Prostate gland (tissue), 2 donors: ENCODE measurements around the gene SEC14L1.

Source experiments
- POLR2A ChIP-seq: fragments of 450-650 bp; IDR thresholded peaks from one replicate; pipeline ENCODE4 v1.6.1; 2016; ENCODE audit warnings: antibody characterized with exemption, mild to moderate bottlenecking
- POLR2AphosphoS5 ChIP-seq: sonication (generic); formaldehyde crosslinking; IDR thresholded peaks from one replicate; pipeline ENCODE4 v1.6.1; 2017; ENCODE audit warnings: antibody characterized with exemption
- TF ChIP-seq, protein P1 (sequence below), 4 experiments: fragments of 200-600 bp in 2 of 4; fragments of 450-650 bp in 2 of 4; sonication (generic) in 2 of 4; IDR thresholded peaks; 1 replicate in 3 of 4; 2 replicates in 1 of 4; pipeline ENCODE4 v1.5.1; 2016 to 2019; ENCODE audit warnings: antibody characterized with exemption in 4 of 4, mild to moderate bottlenecking in 2 of 4, moderate library complexity in 2 of 4

- TF ChIP-seq, protein P1, sequence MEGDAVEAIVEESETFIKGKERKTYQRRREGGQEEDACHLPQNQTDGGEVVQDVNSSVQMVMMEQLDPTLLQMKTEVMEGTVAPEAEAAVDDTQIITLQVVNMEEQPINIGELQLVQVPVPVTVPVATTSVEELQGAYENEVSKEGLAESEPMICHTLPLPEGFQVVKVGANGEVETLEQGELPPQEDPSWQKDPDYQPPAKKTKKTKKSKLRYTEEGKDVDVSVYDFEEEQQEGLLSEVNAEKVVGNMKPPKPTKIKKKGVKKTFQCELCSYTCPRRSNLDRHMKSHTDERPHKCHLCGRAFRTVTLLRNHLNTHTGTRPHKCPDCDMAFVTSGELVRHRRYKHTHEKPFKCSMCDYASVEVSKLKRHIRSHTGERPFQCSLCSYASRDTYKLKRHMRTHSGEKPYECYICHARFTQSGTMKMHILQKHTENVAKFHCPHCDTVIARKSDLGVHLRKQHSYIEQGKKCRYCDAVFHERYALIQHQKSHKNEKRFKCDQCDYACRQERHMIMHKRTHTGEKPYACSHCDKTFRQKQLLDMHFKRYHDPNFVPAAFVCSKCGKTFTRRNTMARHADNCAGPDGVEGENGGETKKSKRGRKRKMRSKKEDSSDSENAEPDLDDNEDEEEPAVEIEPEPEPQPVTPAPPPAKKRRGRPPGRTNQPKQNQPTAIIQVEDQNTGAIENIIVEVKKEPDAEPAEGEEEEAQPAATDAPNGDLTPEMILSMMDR (IDR thresholded peaks at IDR 0.05): no peak
- TF ChIP-seq POLR2AphosphoS5 (no peak), POLR2A (no peak)
Observed at GRCh38 chr17:77115510-77115909, 25.3 kb upstream of the SEC14L1 start.
